ENCODE measurements around the gene ABCB4.

DNA sequence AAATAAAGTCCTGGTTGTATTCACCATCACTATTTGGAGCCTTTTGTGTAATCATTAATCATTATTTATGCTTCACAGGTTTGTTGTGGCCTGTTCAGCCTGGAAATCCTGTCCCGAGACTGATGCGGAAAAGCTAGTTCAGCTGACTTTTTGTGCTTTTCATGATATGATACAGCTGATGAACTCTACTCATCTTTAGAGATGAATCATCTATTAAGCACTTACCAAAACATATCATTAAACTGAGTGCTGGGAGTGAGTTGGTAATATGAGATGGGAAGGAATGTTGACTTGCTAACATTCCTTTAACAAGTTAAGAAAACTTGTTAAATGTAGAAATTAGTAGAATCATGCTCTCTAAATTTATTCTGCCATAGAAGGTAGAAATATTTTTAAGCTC lies 77.0 kb downstream of the ABCB4 start:
- TF ChIP-seq, protein P1, sequence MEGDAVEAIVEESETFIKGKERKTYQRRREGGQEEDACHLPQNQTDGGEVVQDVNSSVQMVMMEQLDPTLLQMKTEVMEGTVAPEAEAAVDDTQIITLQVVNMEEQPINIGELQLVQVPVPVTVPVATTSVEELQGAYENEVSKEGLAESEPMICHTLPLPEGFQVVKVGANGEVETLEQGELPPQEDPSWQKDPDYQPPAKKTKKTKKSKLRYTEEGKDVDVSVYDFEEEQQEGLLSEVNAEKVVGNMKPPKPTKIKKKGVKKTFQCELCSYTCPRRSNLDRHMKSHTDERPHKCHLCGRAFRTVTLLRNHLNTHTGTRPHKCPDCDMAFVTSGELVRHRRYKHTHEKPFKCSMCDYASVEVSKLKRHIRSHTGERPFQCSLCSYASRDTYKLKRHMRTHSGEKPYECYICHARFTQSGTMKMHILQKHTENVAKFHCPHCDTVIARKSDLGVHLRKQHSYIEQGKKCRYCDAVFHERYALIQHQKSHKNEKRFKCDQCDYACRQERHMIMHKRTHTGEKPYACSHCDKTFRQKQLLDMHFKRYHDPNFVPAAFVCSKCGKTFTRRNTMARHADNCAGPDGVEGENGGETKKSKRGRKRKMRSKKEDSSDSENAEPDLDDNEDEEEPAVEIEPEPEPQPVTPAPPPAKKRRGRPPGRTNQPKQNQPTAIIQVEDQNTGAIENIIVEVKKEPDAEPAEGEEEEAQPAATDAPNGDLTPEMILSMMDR (IDR thresholded peaks at IDR 0.05), result no peak
- TF ChIP-seq POLR2A (IDR thresholded peaks at IDR 0.05), result no peak
